ENCODE results near the gene ERGIC1.

ERGIC1 gene

GRCh38 chr5:172920995-172921394 lies 86.9 kb downstream of the ERGIC1 start:
- DNase-seq (ENCODE audit: low read depth) = no peak
- in situ Hi-C loops (cut with HindIII; ENCODE audit: low sequenced_read_pairs) = no loop called here
- TF ChIP-seq CTCF (IDR thresholded peaks at IDR 0.05; ENCODE audit: low read depth, low read length, missing control alignments) = no peak
- no peak overlapping the region for H3K4me3 ChIP-seq (ENCODE audit: low read depth, low read length)

DNA sequence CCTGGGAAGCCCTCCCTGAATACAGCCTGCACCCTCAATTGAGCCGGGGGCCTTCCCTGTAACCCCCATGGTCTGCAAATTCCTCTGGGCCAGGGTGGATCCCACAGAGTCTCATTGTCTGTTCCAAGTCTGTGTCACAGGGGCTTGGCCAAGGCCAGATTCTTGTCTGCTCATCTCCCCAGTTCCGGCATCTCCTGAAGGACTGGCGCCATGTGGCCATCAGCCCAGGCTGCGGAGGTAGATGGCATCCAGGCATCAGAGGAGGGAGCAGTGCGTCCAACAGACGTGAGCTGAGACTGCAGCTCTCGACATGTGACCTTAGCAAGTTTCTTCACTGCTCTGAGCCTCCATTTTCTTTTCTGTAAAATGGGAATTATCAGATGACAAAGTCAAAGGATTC lies 87.9 kb downstream of the ERGIC1 start:
- DNase-seq (ENCODE audit: low read depth) = no peak
- in situ Hi-C loops (cut with HindIII; ENCODE audit: low sequenced_read_pairs) = no loop called here
- TF ChIP-seq CTCF (IDR thresholded peaks at IDR 0.05; ENCODE audit: low read depth, low read length, missing control alignments) = no peak
- H3K4me3 ChIP-seq (ENCODE audit: low read depth, low read length) = no peak overlapping the region

DNA sequence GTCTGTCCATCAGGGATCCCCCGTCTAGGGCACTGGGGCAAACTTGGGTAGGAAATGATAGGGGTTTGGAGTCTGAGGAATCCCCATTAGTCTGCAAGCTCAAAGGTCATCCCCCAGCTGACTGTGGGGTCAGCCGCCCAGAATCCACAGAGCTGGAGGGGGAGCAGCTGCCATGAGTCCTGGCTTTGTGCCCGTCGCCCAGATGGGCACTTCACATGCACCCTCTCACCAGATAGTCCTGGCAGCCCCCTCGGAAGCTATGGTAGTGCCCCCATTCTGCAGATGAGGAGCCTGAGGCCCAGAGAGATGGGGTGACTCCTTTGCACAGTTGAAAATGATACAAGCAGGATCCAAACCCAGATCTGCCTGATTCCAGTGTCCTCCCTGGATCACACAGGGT lies 89.5 kb downstream of the ERGIC1 start:
- in situ Hi-C loops (cut with HindIII; ENCODE audit: low sequenced_read_pairs) = no loop called here

GRCh38 chr5:172925336-172925948 lies 91.4 kb downstream of the ERGIC1 start:
- no peak for TF ChIP-seq CTCF (IDR thresholded peaks at IDR 0.05; ENCODE audit: low read depth, low read length, missing control alignments)
- in situ Hi-C loops (cut with HindIII; ENCODE audit: low sequenced_read_pairs) = no loop called here
- H3K4me3 ChIP-seq (ENCODE audit: low read depth, low read length) = no peak overlapping the region
- DNase-seq (ENCODE audit: low read depth) = no peak

More for the DNA sequence above, 89.5 kb downstream of the ERGIC1 start:
- no peak for TF ChIP-seq CTCF (IDR thresholded peaks at IDR 0.05; ENCODE audit: low read depth, low read length, missing control alignments)
- no peak overlapping the region for H3K4me3 ChIP-seq (ENCODE audit: low read depth, low read length)
- no peak for DNase-seq (ENCODE audit: low read depth)

DNA sequence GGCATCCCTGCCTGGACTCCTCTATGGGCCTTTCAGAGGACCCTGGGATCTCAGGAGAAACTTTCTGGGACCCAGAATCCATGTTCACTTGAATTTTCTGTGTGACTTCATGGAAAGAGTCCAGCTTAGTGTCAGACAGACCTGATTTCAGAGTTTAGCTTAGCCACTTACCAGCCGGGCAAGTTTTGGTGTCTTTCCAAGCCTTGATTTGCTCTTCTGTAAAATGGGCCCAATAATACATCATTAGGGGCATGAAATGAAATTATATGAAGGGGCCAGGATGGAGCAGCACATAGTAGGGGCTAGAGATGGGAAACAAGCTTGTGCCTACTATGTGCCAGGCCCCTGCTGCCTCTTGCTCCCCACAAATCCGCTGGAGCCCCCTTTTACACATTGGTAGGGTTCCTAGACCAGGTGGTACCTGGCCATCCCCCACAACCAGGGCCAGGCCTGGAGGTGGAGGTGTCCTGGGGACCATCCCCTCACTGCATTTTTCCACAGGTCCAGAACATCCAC lies 92.0 kb downstream of the ERGIC1 start:
- in situ Hi-C loops (cut with HindIII; ENCODE audit: low sequenced_read_pairs) = no loop called here
- no peak overlapping the region for H3K4me3 ChIP-seq (ENCODE audit: low read depth, low read length)
- no peak for TF ChIP-seq CTCF (IDR thresholded peaks at IDR 0.05; ENCODE audit: low read depth, low read length, missing control alignments)
- DNase-seq (ENCODE audit: low read depth) = no peak

GRCh38 chr5:172926796-172927195 lies 92.7 kb downstream of the ERGIC1 start:
- H3K4me3 ChIP-seq (ENCODE audit: low read depth, low read length) = no peak overlapping the region
- DNase-seq (ENCODE audit: low read depth) = no peak
- TF ChIP-seq CTCF (IDR thresholded peaks at IDR 0.05; ENCODE audit: low read depth, low read length, missing control alignments) = no peak
- in situ Hi-C loops (cut with HindIII; ENCODE audit: low sequenced_read_pairs) = no loop called here
